Jurkat, Clone E6-1 (cell line): ENCODE results near the gene AFMID. TPM values are rescaled to one million over a fixed set of nuclear protein-coding genes. Genes with fewer than 3 reads are reported as not detected.
"Not testable (repeated sequence)": the region's sequence is repeated elsewhere in the genome, so short reads cannot be mapped to it uniquely, and the experiment has no call there.

Experiments
- DNase-seq: peaks from one replicate; pipeline ENCODE4 v3.0.0-alpha.2; 2011; ENCODE audit warnings: low read depth, low spot score
- H3K4me3 ChIP-seq: 2 replicates; pipeline ENCODE4 v1.5.1; 2011; ENCODE audit warnings: mild to moderate bottlenecking, low read length, control low read depth, moderate library complexity
- polyA plus RNA-seq: library from polyadenylated mRNA; unstranded; fragments of >200 nt; gene quantifications from one replicate; pipeline ENCODE4 v1.2.1, GENCODE V29; 2012; ENCODE audit warnings: missing spikeins; ENCODE audit not compliant: insufficient read length, insufficient read depth

AFMID gene, protein sequence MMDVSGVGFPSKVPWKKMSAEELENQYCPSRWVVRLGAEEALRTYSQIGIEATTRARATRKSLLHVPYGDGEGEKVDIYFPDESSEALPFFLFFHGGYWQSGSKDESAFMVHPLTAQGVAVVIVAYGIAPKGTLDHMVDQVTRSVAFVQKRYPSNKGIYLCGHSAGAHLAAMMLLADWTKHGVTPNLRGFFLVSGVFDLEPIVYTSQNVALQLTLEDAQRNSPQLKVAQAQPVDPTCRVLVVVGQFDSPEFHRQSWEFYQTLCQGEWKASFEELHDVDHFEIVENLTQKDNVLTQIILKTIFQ
- polyA plus RNA-seq: 24.8 TPM

DNA sequence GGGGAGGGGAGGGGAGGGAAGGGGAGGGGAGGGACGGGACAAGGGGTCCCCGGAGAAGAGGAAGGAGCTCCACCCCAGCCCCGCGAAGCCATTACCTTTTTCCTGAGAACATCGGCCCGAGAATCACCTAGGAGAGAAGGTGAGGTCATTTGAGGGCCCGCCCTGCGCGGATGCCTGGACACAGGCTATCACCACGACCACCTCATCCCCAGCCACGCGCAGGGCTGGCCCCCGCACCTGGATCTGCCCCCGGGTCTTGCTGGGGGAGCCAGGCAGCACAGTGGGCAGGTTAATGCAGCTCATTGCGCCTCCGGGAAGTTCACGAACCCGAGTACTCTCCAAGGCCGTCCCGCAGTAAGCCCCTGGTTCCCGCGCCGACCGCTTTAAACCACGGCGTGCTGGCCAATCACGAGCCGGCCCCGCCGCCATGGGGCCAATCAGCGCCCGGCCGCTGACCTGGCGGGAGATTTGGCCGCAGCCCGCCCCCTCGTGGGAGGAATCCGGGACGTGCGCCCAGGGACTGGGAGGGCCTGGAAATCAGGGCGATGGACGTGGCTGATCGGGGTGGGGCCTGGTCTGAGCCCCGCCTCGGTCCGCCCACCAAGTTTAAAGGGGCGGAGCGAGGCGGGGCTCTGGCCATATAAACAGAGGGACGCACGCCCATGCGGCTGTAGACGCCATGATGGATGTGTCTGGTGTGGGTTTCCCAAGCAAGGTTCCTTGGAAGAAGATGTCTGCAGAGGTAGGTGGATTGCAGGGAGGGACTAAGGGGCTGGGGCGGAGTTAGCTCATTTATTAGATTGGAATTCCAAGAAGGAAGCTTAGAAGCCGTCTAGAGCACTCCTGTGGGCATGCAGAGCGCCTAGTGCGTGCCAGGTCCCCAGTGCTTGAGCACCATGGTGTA lies at the start of gene AFMID, which contains the start of gene TK1:
Gene AFMID, plus strand, starts transcription at position 671 of the 904 bp plus-strand sequence. Its CDS starts 9 bp downstream, at position 680.
Gene TK1, minus strand, starts transcription at position 361 of the 904 bp plus-strand sequence. Its CDS starts 58 bp downstream, at position 303.
- peak; percentile 79 for DNase-seq
- H3K4me3 ChIP-seq: peak within 1 kb of the TSS; percentile 68

DNA sequence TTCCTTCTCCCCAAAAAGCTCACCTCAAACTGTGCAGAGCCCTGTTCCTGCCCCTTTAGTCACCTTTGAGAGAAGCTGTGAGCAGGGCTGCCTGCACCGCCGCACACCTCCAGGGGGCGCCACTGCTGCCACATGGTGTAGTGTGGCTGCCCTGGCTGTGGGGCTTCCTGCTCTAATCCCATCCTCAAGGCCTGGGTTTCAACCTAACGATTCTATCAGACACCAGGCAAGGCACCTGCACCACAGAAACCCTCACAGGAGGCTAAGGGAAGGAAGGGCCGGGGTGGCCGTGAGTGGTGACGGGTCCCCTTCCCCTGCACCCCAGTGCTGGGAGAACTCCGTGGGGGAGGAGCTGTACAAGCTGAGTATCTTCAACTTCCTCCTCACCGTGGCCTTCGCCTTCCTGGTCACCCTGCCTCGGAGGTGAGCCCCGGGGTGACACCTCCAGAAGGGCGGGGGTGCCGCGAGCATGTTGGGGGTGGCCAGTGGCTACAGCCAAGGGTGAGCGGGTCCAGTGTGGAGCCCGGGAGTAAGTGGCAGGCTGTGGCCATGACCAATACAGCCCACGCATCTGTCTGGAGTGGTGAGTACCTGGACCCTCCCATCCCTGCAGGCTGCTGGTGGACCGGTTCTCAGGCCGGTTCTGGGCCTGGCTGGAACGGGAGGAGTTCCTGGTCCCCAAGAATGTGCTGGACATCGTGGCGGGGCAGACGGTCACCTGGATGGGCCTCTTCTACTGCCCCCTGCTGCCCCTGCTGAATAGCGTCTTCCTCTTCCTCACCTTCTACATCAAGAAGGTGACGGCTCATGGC lies 49.6 kb upstream of the AFMID start:
- no peak for DNase-seq
- no peak overlapping the region for H3K4me3 ChIP-seq

- no peak for DNase-seq
- H3K4me3 ChIP-seq: no peak overlapping the region
Measured at GRCh38 chr17:78138204-78139060, 48.7 kb upstream of the AFMID start.

GRCh38 chr17:78139861-78140168 lies 47.3 kb upstream of the AFMID start:
- H3K4me3 ChIP-seq, DNase-seq: not testable (repeated sequence)

DNA sequence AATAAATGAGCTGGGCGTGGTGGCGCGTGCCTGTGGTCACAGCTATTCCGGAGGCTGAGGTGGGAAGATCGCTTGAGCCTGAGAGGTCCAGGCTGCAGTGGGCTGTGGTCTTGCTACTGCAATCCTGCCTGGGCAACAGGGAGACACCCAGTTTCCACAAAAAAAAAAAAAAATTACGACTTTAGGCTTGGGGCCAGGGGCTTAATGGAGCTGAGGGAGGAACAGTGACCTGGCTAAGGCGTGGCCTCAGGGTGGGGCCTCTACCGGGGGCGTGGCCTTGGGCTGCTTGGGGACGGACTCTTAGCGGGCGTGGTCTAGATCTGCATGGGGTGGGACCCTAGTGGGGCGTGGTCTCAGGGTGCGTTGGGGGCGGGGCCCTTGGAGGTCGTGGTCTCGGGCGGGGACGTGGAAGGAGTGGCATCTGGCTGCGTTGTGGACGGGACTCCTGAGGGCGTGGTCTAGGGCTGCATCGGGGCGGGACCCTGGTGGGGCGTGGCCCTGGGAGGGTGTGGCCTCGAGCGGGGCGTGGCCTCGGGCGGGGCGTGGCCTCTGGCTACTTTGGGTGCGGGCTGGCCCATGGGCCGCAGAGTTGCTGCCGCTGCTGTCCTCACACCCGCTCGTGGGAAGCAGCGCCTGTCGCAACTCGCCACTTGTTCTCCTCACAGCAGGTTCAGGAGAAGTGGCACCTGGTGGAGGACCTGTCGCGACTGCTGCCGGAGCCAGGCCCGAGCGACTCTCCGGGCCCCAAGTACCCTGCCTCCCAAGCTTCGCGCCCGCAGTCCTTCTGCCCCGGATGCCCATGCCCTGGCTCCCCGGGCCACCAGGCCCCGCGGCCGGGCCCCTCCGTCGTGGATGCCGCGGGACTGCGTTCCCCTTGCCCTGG lies 46.8 kb upstream of the AFMID start:
- DNase-seq: peak; percentile 93
- H3K4me3 ChIP-seq: no peak overlapping the region

DNA sequence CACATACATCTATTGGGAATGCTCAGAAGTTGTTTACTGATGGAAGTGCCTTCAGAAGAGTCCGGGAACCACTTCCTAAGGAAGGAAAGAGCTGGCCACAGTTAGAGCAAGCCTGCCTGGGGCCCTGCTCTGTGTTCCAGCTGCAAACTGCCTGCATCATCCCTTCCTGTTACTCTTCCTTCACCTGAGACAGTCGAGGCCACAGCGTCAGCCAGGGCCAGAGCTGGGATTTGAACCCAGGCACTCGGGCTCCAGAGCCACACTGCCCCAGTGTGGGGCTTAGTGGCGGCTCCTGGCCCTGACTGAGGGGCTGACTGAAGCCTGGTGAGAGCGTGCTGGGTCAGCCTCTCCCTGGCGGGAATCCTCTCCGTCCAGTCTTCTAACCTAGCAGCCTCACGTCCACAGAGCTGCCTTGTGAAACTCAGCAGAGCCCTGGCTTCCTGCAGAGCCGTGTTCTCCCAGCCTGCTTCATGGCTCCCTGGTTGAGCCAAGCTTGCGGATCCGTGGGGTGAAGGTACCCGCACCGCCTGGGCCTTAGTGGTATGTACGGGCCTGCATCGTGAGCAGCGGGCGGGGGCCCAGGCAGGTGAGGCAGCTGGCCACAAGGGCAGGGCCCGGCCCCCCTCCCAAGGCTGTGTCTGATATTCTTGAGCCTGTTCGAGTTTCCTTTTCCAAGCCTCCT lies 45.6 kb upstream of the AFMID start:
- H3K4me3 ChIP-seq: no peak overlapping the region
- DNase-seq: no peak

DNA sequence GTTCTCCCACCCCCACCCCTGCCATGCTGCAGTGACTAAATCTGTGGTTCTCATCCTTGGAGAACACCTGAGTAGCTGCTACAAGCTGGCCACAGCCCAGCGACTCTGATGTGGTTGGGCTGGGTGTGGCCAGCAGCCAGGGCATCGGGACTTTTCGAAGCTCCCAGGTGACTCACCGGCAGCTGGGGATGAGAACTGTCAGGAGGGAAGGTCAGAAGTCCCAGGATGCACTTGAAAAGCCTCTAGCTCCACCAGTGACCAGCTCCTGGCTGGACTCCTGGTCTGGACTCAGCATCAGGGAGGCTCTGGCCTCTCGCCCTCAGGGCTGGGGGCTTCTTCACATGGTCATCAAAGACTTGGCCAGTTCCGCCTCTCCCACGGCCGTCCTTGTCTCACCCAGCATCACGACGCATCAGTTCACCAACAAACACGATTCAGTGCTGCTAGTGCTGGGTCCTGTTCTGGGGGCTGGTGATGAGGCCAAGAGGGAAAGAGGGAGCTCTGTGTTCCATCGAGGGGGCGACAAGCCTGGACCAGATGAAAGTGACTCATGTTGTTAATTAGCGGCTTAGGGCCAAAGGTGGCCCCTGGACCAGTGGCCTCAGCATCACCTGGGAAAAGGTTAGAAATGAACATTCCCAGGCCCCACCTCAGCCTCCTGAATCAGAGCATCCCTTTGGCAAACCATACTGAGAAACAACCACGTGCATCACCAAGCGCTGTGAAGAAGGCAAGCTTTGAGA lies 44.9 kb upstream of the AFMID start:
- DNase-seq: no peak
- H3K4me3 ChIP-seq: no peak overlapping the region

DNA sequence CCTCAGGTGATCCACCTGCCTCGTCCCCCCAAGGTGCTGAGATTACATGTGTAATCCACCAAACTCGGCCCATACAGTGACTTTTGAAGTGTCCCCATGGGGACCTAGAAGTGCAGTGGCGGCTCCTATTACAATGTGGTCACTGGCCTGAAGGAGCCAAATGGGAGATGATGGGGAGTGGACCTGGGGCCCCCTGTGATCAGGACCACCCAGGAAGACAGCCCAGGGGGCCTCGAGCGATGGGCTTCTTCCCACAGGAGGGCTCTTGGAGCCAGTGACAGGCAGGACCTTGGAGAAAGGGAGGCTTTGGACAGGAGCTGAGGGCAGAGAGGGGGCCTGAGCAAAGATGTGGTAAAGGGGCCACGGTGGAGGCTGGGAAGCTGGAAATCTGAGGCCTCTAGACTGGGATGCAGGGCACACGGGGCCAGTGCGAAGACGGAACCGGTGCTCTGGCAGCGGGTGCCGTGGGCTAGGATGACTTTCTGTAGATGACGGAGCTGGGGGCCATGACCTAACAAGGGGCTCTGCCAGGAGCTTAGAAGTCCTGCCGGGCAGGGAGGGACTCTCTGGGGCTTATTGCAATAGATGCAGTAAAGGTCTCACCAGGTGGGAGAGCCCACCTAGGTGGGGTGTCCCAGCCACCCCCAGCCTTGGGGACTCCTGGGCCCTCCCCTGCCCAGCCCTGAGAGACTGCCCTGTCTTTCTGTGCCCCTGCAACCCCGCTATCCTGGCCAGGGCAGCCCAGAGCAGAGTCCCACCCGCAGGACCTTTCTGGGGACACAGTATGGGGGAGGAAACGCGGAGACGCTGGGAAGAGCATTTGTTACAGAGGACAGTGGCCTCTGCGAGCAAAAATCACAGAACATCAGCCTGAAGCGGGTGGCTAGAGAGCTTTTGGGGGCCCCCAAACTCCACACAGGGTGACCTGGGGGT lies 43.7 kb upstream of the AFMID start:
- H3K4me3 ChIP-seq: no peak overlapping the region
- no peak for DNase-seq

GRCh38 chr17:78144147-78144719 lies 42.9 kb upstream of the AFMID start:
- DNase-seq: no peak
- no peak overlapping the region for H3K4me3 ChIP-seq

DNA sequence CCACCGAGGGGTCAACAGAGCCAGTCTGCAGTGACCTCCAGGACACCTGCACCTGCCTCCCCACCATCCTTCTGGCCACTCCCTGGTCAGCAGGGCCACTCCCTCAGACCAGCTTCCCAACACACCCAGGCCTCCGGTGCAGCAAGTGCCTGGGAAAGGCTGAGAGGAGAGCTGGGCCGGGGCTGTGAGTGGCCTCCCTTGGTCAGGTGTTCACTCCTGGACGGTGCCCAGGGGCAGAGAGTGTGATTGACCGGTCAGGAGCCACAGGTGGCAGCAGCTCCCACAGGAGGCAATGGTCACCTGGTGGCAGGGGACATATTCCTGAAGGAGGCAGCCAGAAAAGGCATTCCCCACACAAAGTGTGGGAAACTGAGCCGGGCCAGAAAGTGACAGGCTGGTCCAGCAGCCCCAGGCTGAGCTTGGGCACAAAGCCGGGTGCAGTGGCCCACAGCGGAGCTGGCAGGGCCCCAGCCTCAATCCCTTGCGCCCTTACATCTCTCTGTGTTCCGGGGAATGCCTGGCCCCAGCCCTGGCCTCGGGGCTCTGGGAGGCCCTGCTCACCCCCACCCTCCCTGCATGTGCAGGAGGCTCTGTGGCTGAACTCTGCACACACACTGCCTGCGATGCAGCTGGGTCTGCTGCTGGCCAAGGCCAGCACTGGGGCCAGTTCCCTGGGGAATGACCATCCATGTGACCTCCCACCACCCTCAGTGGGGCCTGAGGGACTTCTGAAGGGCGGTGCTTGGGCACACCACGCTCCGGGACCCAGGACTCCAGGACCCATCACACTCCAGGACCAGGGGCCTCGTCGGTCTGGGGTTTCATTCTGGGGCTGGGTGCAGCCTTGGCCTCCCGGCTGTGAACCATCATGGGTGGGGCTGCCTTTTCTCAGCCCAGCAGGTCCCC lies 42.2 kb upstream of the AFMID start:
- DNase-seq: no peak
- H3K4me3 ChIP-seq: no peak overlapping the region

- H3K4me3 ChIP-seq: no peak overlapping the region
- DNase-seq: no peak
Measured at GRCh38 chr17:78146471-78146869, 40.7 kb upstream of the AFMID start.

GRCh38 chr17:78146881-78147280 lies 40.3 kb upstream of the AFMID start:
- no peak overlapping the region for H3K4me3 ChIP-seq
- DNase-seq: no peak

- no peak overlapping the region for H3K4me3 ChIP-seq
- DNase-seq: no peak
Measured at GRCh38 chr17:78147315-78147998, 39.7 kb upstream of the AFMID start.
